ENCODE measurements around the gene GTSE1.

DNA sequence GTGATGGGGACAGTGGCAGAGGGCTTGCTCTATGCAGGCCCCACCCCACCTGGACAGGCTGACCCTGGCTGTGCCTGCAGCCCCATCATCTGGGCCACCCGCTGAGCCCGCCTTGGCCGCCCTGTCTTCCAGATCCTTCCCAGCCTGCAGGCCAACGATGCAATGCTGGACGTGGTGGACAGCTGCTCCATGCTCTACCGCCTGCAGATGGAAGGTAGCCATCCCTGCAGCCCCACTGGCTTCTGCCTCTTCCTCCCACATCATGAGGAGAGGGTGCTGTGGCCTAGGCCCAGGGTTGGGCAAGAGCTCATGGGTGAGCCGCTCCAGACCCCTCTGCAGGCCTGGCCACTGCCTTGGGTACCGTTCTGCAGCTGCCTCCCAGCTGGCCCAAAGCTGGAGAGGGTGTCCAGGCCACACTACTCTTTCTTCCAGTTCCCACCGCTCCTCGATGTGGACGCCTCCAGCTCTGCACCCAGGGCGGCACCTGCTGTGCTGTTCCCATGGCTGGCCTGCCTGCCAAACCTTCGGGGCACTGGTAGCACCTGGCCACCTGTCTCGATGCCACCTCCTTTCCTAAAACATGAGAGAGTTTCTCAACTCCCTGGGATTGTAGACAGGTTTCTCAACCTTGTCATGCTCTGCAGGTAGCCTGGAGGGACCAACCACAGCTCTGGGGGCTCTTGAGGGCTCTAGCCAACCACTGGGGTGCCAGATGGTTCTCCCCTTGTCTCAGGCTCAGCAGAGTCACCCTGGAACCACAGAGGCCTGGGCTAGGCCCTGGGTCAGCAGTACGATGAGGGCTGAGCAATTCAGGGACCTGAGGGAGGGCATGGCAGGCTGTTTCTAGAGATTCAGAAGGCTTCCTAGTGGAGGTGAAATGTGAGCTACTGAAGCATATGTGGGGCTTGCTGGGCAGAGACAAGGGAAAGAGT, 9.5 kb upstream of the GTSE1 start:
- TF ChIP-seq, protein P1, sequence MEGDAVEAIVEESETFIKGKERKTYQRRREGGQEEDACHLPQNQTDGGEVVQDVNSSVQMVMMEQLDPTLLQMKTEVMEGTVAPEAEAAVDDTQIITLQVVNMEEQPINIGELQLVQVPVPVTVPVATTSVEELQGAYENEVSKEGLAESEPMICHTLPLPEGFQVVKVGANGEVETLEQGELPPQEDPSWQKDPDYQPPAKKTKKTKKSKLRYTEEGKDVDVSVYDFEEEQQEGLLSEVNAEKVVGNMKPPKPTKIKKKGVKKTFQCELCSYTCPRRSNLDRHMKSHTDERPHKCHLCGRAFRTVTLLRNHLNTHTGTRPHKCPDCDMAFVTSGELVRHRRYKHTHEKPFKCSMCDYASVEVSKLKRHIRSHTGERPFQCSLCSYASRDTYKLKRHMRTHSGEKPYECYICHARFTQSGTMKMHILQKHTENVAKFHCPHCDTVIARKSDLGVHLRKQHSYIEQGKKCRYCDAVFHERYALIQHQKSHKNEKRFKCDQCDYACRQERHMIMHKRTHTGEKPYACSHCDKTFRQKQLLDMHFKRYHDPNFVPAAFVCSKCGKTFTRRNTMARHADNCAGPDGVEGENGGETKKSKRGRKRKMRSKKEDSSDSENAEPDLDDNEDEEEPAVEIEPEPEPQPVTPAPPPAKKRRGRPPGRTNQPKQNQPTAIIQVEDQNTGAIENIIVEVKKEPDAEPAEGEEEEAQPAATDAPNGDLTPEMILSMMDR (optimal IDR thresholded peaks at IDR 0.05 in 1 of 3, IDR thresholded peaks at IDR 0.05 in 1 of 3, conservative IDR thresholded peaks at IDR 0.05 in 1 of 3; ENCODE audit: extremely low read depth in 1 of 3, insufficient read depth in 2 of 3, low read length in 3 of 3), result no peak
- TF ChIP-seq EZH2 (IDR thresholded peaks at IDR 0.05; ENCODE audit: low read length), result no peak
